ENCODE data around the gene KDELR1.
"Not testable (repeated sequence)": the region's sequence is repeated elsewhere in the genome, so short reads cannot be mapped to it uniquely, and the experiment has no call there.

The KDELR1 gene

GRCh38 chr19:48385461-48386087 lies 5.8 kb downstream of the KDELR1 start:
- no peak overlapping the region for H3K4me3 ChIP-seq (ENCODE audit: low read depth, low read length)
- DNase-seq (ENCODE audit: low read depth): no peak
- TF ChIP-seq CTCF (conservative IDR thresholded peaks at IDR 0.05; ENCODE audit: low read depth, low read length): no peak

GRCh38 chr19:48382286-48382685 lies 9.1 kb downstream of the KDELR1 start:
- H3K4me3 ChIP-seq (ENCODE audit: low read depth, low read length): no peak overlapping the region
- no peak for TF ChIP-seq CTCF (conservative IDR thresholded peaks at IDR 0.05; ENCODE audit: low read depth, low read length)
- DNase-seq (ENCODE audit: low read depth): no peak

- H3K4me3 ChIP-seq (ENCODE audit: low read depth, low read length): no peak overlapping the region
- DNase-seq (ENCODE audit: low read depth): no peak
- no peak for TF ChIP-seq CTCF (conservative IDR thresholded peaks at IDR 0.05; ENCODE audit: low read depth, low read length)
These were observed 10.0 kb downstream of the KDELR1 start for GRCh38 chr19:48381178-48381950.

- no peak overlapping the region for H3K4me3 ChIP-seq (ENCODE audit: low read depth, low read length)
- no peak for TF ChIP-seq CTCF (conservative IDR thresholded peaks at IDR 0.05; ENCODE audit: low read depth, low read length)
- DNase-seq (ENCODE audit: low read depth): no peak
These were observed 12.3 kb downstream of the KDELR1 start for GRCh38 chr19:48379058-48379457.

GRCh38 chr19:48378194-48378570 lies 13.2 kb downstream of the KDELR1 start:
- H3K4me3 ChIP-seq (ENCODE audit: low read depth, low read length): no peak overlapping the region
- no peak for DNase-seq (ENCODE audit: low read depth)
- TF ChIP-seq CTCF (conservative IDR thresholded peaks at IDR 0.05; ENCODE audit: low read depth, low read length): no peak

- no peak overlapping the region for H3K4me3 ChIP-seq (ENCODE audit: low read depth, low read length)
- TF ChIP-seq CTCF (conservative IDR thresholded peaks at IDR 0.05; ENCODE audit: low read depth, low read length): no peak
- DNase-seq (ENCODE audit: low read depth): no peak
These were observed 17.8 kb downstream of the KDELR1 start for GRCh38 chr19:48373567-48373966.

GRCh38 chr19:48372904-48373303 lies 18.4 kb downstream of the KDELR1 start:
- DNase-seq (ENCODE audit: low read depth): no peak
- TF ChIP-seq CTCF (conservative IDR thresholded peaks at IDR 0.05; ENCODE audit: low read depth, low read length): no peak
- H3K4me3 ChIP-seq (ENCODE audit: low read depth, low read length): no peak overlapping the region

GRCh38 chr19:48371771-48372170 lies 19.6 kb downstream of the KDELR1 start:
- DNase-seq (ENCODE audit: low read depth); H3K4me3 ChIP-seq (ENCODE audit: low read depth, low read length): not testable (repeated sequence)

Data from choroid plexus epithelial cell (primary cell).